GM12801 (cell line): ENCODE data around the gene TMEM132A.

ENCODE experiments used
- TF ChIP-seq, protein P1 (sequence below): IDR thresholded peaks from one replicate; pipeline ENCODE4 v1.5.1; 2011; ENCODE audit warnings: control low read depth; ENCODE audit not compliant: insufficient read length; ENCODE audit errors: extremely low read depth

The TMEM132A gene

DNA sequence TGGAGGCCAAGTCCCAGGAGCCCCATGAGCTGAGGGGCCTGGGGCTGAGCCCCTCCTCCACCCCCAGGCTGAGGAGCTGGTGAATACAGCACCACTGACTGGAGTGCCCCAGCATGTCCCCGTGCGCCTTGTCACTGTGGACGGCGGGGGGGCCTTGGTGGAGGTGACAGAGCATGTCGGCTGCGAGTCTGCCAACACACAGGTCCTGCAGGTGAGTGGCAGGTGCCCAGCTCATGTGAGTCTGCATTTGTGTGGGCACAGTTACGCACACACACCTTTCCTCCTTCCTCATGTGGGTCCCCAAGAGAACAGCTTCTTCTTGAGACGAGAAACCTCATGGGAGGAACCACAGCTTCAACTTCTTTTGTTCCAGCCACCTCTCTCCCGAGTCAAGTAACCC is 7.7 kb downstream of the TMEM132A start:
- TF ChIP-seq, protein P1, sequence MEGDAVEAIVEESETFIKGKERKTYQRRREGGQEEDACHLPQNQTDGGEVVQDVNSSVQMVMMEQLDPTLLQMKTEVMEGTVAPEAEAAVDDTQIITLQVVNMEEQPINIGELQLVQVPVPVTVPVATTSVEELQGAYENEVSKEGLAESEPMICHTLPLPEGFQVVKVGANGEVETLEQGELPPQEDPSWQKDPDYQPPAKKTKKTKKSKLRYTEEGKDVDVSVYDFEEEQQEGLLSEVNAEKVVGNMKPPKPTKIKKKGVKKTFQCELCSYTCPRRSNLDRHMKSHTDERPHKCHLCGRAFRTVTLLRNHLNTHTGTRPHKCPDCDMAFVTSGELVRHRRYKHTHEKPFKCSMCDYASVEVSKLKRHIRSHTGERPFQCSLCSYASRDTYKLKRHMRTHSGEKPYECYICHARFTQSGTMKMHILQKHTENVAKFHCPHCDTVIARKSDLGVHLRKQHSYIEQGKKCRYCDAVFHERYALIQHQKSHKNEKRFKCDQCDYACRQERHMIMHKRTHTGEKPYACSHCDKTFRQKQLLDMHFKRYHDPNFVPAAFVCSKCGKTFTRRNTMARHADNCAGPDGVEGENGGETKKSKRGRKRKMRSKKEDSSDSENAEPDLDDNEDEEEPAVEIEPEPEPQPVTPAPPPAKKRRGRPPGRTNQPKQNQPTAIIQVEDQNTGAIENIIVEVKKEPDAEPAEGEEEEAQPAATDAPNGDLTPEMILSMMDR = no peak

DNA sequence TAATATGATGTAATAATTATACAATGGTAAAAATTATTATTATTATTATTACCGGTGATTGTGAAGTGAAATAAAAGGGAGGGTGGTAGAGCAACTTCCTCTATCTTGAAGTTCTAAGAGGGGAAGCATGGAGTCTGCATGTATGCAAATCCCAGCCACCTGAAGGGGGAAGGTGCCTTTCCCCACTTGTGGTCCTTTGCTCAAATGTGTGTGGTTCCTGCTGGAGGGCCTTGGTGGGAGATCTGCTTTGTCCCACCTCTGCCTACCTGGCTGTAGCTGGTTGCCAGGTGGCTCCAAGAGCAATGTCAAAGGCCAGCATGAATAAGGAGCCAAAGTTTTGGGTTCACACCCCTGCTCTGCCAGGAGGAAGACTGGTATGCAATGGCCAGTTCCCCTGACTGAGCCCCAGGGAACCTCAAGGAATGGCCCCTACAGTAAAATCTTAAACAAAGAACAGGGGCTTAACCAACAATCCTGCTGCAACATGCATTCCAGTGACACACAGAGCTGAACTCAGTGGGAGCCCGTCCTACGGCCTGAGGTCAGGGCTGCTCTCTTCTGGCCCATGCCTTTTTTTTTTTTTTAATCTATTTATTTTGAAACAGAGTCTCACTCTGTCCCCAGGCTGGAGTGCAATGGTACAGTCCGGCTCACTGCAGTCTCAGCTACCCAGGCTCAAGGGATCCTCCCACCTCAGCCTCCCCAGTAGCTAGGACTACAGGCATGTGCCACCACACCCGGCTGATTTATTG is 8.5 kb downstream of the TMEM132A start:
- TF ChIP-seq, protein P1 = no peak

DNA sequence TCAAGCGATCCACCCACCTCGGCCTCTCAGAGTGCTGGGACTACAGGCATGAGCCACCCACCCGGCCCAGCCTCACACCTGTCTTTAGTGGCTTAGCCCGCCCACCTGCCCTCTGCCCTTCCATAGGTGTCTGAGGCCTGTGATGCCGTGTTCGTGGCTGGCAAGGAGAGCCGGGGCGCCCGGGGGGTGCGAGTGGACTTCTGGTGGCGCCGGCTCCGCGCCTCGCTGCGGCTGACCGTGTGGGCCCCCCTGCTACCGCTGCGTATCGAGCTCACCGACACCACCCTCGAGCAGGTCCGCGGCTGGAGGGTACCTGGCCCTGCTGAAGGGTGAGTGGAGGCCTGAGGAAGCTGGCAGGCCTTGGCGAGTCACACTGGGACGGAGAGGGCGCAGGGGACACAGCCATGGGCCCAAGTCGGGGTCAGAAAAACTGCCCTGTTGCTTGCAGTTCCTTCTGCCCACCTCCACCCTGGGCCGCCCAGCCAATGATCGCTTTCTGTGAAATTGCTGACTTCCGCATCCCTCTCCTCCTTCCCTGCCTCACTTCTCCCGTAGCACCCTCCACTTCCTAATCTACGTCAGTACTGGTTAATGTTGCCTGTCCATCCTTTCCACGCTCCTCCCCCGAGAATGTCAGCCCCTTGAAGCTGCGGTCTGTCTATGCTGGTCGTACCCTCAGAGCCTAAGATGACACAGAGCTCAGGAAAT is 9.3 kb downstream of the TMEM132A start:
- TF ChIP-seq, protein P1 = no peak

DNA sequence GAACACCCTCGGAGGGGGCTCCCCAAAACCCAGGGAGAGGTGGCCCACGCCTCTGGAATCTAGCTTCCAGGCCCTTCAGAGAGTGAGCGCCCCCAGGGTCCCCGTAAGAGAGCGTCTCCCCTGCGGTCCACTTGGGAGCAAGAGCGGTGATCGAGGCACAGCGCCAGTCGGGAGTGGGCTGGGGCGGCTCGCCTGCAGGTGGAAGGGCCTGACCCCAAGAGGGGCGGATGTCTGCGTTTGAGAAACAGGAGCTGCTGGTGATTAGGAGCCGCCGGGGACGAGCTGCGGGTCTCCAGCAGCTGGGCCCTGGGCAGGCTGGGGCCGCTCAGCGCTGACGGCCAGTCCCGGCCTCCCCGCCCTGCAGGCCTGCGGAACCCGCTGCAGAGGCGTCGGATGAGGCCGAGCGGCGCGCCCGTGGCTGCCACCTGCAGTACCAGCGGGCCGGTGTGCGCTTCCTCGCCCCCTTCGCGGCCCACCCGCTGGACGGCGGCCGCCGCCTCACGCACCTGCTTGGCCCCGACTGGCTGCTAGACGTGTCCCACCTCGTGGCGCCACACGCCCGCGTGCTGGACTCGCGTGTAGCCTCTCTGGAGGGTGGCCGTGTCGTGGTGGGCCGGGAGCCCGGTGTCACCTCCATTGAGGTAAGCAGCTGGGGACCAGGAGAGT is 10.0 kb downstream of the TMEM132A start:
- TF ChIP-seq, protein P1 = no peak

DNA sequence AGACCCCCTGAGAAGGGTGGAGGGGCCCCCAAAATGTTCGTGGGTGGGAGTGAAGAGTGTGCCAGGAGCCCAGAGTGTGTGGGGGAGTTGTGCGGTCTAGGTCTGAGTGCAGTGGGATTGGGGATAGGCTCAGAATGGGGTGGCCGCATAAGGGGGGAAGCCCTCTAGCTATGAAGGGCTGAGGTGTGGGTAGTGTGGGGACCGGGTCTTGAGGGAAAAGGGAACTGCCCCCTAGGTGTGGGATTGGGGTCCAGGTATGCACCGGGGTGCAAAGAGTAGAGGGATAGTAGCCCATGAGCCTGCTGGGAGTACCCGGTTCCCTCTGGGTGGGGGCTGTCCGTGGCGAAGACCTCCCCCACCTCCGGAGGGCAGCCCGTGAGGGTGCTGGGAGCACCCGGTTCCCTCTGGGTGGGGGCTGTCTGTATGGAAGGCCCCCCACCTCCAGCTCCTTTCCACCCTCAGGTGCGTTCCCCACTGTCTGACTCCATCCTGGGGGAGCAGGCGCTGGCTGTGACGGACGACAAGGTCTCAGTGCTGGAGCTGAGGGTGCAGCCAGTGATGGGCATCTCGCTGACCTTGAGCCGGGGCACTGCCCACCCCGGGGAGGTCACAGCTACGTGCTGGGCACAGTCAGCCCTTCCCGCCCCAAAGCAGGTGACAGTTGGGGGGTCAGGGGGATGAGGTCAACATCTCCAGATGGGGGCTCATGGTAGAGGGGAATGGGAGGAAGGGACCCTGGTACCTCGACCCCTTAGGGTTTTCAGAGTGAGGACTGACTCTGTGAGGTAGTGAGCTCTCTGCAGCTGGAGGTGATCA is 10.7 kb downstream of the TMEM132A start:
- TF ChIP-seq, protein P1 = no peak

DNA sequence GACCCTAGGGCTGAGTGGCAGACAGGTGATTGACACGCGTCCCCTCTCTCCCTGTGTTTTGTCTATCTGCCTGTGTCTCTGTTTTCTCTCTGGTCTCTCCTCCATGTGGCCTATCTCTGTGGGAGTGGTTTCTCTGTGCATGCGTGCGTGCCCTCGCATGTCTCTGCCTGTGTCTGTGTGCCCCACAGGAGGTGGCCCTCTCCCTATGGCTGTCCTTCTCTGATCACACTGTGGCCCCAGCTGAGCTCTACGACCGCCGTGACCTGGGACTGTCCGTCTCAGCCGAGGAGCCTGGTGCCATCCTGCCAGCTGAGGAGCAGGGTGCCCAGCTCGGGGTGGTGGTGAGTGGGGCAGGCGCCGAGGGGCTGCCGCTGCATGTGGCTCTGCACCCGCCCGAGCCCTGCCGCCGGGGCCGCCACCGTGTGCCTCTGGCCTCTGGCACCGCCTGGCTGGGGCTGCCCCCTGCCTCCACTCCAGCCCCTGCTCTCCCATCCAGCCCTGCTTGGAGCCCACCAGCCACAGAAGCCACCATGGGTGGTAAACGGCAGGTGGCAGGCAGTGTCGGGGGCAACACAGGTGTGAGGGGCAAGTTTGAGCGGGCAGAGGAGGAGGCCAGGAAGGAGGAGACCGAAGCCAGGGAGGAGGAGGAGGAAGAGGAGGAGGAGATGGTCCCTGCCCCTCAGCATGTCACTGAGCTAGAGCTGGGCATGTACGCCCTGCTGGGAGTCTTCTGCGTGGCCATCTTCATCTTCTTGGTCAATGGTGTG is 11.6 kb downstream of the TMEM132A start:
- TF ChIP-seq, protein P1 = no peak
